Liver (tissue), 9 donors: Measurements from ENCODE around the gene FAM78B. TPM values are rescaled to one million over a fixed set of nuclear protein-coding genes. Genes with fewer than 3 reads are reported as not detected.

ENCODE experiments used
- DNase-seq: peaks from one replicate; pipeline ENCODE4 v3.0.0-alpha.2; 2017; ENCODE audit warnings: low spot score
- H3K27ac ChIP-seq, 2 donors: one replicate each; pipeline ENCODE4 v1.7.0; 2013; ENCODE audit warnings: inconsistent platforms in 2 of 2, low read length in 2 of 2, control low read depth in 1 of 2, low read depth in 1 of 2, mild to moderate bottlenecking in 1 of 2
- H3K27me3 ChIP-seq, 4 donors: one replicate each; pipeline versions ENCODE4 v1.6.1 to v1.7.0; 2013; ENCODE audit warnings: low read length in 3 of 4, inconsistent platforms in 1 of 4, mild to moderate bottlenecking in 1 of 4, moderate library complexity in 1 of 4; ENCODE audit not compliant: control insufficient read depth in 4 of 4, insufficient read depth in 4 of 4
- H3K36me3 ChIP-seq, 4 donors: one replicate each; pipeline versions ENCODE4 v1.6.1 to v1.7.0; 2013; ENCODE audit warnings: low read length in 3 of 4, mild to moderate bottlenecking in 3 of 4, low read depth in 1 of 4, moderate library complexity in 1 of 4; ENCODE audit not compliant: control insufficient read depth in 4 of 4, insufficient read depth in 3 of 4
- H3K4me1 ChIP-seq, 4 donors: one replicate each; pipeline versions ENCODE4 v1.6.1 to v1.7.0; 2013; ENCODE audit warnings: low read length in 3 of 4, mild to moderate bottlenecking in 3 of 4, moderate library complexity in 1 of 4; ENCODE audit not compliant: control insufficient read depth in 4 of 4, insufficient read depth in 4 of 4
- H3K4me3 ChIP-seq, 3 donors: one replicate each; pipeline versions ENCODE4 v1.6.1 to v1.7.0; 2013; ENCODE audit warnings: low read length in 3 of 3, control low read depth in 1 of 3, low read depth in 1 of 3, mild to moderate bottlenecking in 1 of 3
- H3K9ac ChIP-seq, 2 donors: one replicate each; pipeline ENCODE4 v1.7.0; 2013; ENCODE audit warnings: low read length in 2 of 2, mild to moderate bottlenecking in 2 of 2, moderate library complexity in 2 of 2, control low read depth in 1 of 2, low read depth in 1 of 2
- H3K9me3 ChIP-seq, 4 donors: one replicate each; pipeline versions ENCODE4 v1.6.1 to v1.7.0; 2013; ENCODE audit warnings: low read length in 3 of 4; ENCODE audit not compliant: control insufficient read depth in 4 of 4
- EGR1 ChIP-seq, 2 donors: IDR thresholded peaks; 2 replicates each; pipeline ENCODE4 v1.6.1; 2016 to 2018; ENCODE audit warnings: antibody characterized with exemption in 2 of 2, low read depth in 2 of 2
- FOXA1 ChIP-seq: IDR thresholded peaks from 2 replicates; pipeline ENCODE4 v1.6.1; 2016; ENCODE audit warnings: antibody characterized with exemption
- FOXA2 ChIP-seq: IDR thresholded peaks from 2 replicates; pipeline ENCODE4 v1.6.1; 2016; ENCODE audit warnings: antibody characterized with exemption
- HNF4A ChIP-seq, 2 donors: conservative IDR thresholded peaks; 2 replicates each; pipeline ENCODE4 v1.6.1; 2016; ENCODE audit warnings: antibody characterized with exemption in 2 of 2, mild to moderate bottlenecking in 2 of 2
- HNF4G ChIP-seq: IDR thresholded peaks from 2 replicates; pipeline ENCODE4 v1.6.1; 2016; ENCODE audit warnings: antibody characterized with exemption
- NR2F2 ChIP-seq: IDR thresholded peaks from 2 replicates; pipeline ENCODE4 v1.6.1; 2016; ENCODE audit warnings: antibody characterized with exemption
- RAD21 ChIP-seq, 2 donors: IDR thresholded peaks; 2 replicates each; pipeline ENCODE4 v1.6.1; 2016; ENCODE audit warnings: antibody characterized with exemption in 2 of 2, mild to moderate bottlenecking in 2 of 2
- RXRA ChIP-seq, 2 donors: IDR thresholded peaks; 2 replicates each; pipeline ENCODE4 v1.6.1; 2017 to 2018; ENCODE audit warnings: antibody characterized with exemption in 2 of 2, mild to moderate bottlenecking in 1 of 2
- SP1 ChIP-seq: IDR thresholded peaks from 2 replicates; pipeline ENCODE4 v1.6.1; 2018; ENCODE audit warnings: antibody characterized with exemption, mild to moderate bottlenecking
- TAF1 ChIP-seq: conservative IDR thresholded peaks from 2 replicates; pipeline ENCODE4 v1.6.1; 2016; ENCODE audit warnings: antibody characterized with exemption, mild to moderate bottlenecking
- YY1 ChIP-seq: IDR thresholded peaks from 2 replicates; pipeline ENCODE4 v1.6.1; 2016; ENCODE audit warnings: antibody characterized with exemption, mild to moderate bottlenecking
- WGBS: extraction: QIAGEN DNeasy Blood & Tissue Kit; methylation state at CpG from one replicate; pipeline ENCODE4 v1.1.7; 2013; 5-methylcytosine and 5-hydroxymethylcytosine counted together
- polyA plus RNA-seq, 2 donors: library from polyadenylated mRNA; stranded (reverse) in 1 of 2; unstranded in 1 of 2; fragments of 200-250 nt in 1 of 2; fragments of >200 nt in 1 of 2; fragmentation: Nextera tagmentation in 1 of 2; extraction: Ambion mirVana in 1 of 2; gene quantifications; one replicate each; pipeline versions ENCODE4 v1.2.1 to v1.2.3, GENCODE V29; 2013 to 2015
- total RNA-seq, 2 donors: library from RNA; depleted of rRNA; stranded (reverse); fragments of >200 nt; gene quantifications; one replicate each; pipeline ENCODE4 v1.2.3, GENCODE V29; 2014
- TF ChIP-seq, protein P1 (sequence below): IDR thresholded peaks from 2 replicates; pipeline ENCODE4 v1.6.1; 2016; ENCODE audit warnings: antibody characterized with exemption, mild to moderate bottlenecking
- TF ChIP-seq, protein P2 (sequence below): IDR thresholded peaks from 2 replicates; pipeline ENCODE4 v1.6.1; 2016; ENCODE audit warnings: antibody characterized with exemption
- TF ChIP-seq, protein P3 (sequence below): IDR thresholded peaks from 2 replicates; pipeline ENCODE4 v1.6.1; 2016; ENCODE audit warnings: antibody characterized with exemption
- TF ChIP-seq, protein P4 (sequence below): IDR thresholded peaks from 2 replicates; pipeline ENCODE4 v1.6.1; 2016; ENCODE audit warnings: antibody characterized with exemption
- donor health status: healthy.
- donor health status: healthy.
- donor health status: healthy.
- donor health status: healthy.
- donor health status: healthy.

FAM78B gene
- total and polyA plus RNA-seq, 4 donors, result 0.14 to 0.92 (median 0.49) TPM

DNA sequence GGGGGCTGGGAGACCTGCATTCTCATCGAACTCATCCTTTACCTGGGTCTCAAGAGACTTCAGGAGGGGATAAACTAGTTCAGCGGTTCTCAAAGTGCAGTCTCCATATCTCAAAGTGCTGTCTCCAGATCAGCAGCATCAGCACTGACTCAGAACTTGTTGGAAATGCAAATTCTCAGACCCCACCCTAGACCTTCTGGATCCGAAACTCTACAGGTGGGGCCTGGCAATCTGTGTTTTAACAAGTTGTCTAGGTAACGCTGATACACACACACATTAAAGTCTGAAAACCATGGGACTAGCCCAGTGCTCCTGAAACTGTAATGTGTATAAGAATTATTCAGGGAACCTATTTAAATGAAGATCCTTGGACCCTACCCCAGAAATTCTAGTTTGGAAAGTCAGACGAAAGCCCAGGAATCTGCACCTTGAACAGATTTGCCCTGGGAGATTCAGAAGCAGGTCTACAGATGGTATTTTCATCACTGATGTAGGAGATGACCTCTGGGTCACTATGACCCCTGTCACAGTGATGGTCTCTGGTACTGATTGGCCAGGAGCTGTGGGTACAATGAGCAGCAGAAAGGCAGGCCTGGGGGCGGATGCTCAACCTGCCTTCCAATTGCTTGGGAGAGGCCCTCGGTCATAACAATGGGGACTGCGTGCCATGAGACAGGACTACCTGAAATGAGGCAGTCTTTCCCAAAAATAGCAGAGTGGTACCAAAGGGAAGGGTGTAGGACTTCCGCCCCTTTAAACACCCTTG, 127.2 kb downstream of the FAM78B start:
- WGBS, result 93% methylated on average over 9 of the region's 9 CpGs
- Histone ChIP-seq H3K9me3 (no peaks in the 10 kb centered on the region), H3K4me3 (no peak overlapping the region), H3K4me1 (no peaks in the 10 kb centered on the region), H3K27ac (no peak overlapping the region), H3K27me3 (no peaks in the 10 kb centered on the region), H3K36me3 (no peaks in the 10 kb centered on the region), H3K9ac (no peak overlapping the region)
- DNase-seq, result no peak
- TF ChIP-seq TAF1 (no peak), SP1 (no peak), RXRA (IDR thresholded peaks at IDR 0.05) (no peak), HNF4A (conservative IDR thresholded peaks at IDR 0.05) (no peak), FOXA1 (no peak), HNF4G (no peak), YY1 (no peak), NR2F2 (no peak), EGR1 (IDR thresholded peaks at IDR 0.05; ENCODE audit: low read depth in 2 of 2) (no peak), RAD21 (IDR thresholded peaks at IDR 0.05) (no peak), FOXA2 (no peak)
- TF ChIP-seq, protein P1, sequence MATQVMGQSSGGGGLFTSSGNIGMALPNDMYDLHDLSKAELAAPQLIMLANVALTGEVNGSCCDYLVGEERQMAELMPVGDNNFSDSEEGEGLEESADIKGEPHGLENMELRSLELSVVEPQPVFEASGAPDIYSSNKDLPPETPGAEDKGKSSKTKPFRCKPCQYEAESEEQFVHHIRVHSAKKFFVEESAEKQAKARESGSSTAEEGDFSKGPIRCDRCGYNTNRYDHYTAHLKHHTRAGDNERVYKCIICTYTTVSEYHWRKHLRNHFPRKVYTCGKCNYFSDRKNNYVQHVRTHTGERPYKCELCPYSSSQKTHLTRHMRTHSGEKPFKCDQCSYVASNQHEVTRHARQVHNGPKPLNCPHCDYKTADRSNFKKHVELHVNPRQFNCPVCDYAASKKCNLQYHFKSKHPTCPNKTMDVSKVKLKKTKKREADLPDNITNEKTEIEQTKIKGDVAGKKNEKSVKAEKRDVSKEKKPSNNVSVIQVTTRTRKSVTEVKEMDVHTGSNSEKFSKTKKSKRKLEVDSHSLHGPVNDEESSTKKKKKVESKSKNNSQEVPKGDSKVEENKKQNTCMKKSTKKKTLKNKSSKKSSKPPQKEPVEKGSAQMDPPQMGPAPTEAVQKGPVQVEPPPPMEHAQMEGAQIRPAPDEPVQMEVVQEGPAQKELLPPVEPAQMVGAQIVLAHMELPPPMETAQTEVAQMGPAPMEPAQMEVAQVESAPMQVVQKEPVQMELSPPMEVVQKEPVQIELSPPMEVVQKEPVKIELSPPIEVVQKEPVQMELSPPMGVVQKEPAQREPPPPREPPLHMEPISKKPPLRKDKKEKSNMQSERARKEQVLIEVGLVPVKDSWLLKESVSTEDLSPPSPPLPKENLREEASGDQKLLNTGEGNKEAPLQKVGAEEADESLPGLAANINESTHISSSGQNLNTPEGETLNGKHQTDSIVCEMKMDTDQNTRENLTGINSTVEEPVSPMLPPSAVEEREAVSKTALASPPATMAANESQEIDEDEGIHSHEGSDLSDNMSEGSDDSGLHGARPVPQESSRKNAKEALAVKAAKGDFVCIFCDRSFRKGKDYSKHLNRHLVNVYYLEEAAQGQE, result no peak
- TF ChIP-seq, protein P2, sequence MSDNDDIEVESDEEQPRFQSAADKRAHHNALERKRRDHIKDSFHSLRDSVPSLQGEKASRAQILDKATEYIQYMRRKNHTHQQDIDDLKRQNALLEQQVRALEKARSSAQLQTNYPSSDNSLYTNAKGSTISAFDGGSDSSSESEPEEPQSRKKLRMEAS, result no peak
- TF ChIP-seq, protein P3, sequence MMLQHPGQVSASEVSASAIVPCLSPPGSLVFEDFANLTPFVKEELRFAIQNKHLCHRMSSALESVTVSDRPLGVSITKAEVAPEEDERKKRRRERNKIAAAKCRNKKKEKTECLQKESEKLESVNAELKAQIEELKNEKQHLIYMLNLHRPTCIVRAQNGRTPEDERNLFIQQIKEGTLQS, result no peak
- TF ChIP-seq, protein P4, sequence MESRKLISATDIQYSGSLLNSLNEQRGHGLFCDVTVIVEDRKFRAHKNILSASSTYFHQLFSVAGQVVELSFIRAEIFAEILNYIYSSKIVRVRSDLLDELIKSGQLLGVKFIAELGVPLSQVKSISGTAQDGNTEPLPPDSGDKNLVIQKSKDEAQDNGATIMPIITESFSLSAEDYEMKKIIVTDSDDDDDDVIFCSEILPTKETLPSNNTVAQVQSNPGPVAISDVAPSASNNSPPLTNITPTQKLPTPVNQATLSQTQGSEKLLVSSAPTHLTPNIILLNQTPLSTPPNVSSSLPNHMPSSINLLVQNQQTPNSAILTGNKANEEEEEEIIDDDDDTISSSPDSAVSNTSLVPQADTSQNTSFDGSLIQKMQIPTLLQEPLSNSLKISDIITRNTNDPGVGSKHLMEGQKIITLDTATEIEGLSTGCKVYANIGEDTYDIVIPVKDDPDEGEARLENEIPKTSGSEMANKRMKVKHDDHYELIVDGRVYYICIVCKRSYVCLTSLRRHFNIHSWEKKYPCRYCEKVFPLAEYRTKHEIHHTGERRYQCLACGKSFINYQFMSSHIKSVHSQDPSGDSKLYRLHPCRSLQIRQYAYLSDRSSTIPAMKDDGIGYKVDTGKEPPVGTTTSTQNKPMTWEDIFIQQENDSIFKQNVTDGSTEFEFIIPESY, result no peak

DNA sequence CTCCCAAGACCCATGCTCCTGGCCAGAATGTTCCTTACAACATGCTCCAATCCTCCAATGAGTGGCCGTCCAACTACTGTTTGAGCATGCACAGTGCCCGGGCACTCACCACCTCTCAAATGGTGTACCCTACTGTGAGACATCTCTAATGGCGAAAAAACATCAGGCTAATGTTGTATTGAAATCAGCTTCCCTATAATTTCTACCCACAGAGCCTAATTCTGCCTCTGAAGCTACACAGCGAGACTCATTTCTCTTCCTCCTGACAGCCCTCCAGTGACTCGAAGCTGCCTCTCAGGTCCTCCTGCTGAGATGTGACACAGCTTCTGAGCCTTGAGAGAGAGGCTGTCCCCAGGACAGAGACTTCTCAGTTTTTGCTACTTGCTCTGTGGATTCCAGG, 130.7 kb downstream of the FAM78B start:
- Histone ChIP-seq H3K27me3 (no peaks in the 10 kb centered on the region), H3K27ac (no peak overlapping the region), H3K36me3 (no peaks in the 10 kb centered on the region), H3K9ac (no peak overlapping the region), H3K4me3 (no peak overlapping the region), H3K9me3 (no peaks in the 10 kb centered on the region), H3K4me1 (peaks cover 4 to 11% (median 7%) of the 10 kb centered on the region in 4 donors)
- TF ChIP-seq RAD21 (IDR thresholded peaks at IDR 0.05), result no peak
- TF ChIP-seq, protein P2, result no peak
- WGBS, result 88% methylated on average over 5 of the region's 5 CpGs
- no peak for DNase-seq
